ENCODE measurements around the gene MYH3.

The MYH3 gene

DNA sequence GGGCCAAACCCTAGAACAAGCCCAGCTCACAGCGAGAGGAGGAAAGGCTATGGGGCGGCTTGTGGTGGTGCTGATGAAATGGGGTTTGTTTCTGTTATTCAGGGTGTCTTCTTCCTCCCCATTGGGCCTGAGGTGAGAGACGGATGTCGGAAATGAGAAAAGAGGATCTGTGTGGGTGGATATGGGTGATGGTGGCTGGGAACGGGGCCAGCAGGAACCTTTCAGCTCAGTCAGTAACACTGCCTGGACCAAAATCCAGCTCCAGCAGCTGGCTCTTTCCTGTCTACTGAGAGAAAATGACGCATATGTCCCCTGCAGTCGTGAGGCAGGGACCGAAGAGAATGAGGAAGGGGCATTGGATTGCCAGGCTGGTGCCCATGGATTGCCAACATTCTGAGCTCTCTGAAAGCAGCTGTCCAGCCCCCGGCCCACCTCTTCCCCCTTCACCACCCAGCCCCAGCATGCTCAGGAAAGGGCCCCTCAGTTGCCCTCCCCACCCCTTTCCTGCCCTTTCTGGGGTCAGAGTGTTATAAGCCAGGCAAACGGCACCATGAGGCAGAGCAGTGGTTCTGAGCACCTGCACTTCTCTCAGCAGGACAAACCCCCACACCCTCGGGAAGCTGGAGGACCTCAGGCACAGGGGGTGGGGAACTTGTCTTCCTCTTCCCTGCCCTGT is 4.0 kb downstream of the MYH3 start:
- Histone ChIP-seq H3K4me1 (ENCODE audit: control insufficient read depth in 2 of 2, insufficient read depth in 2 of 2, low read length in 2 of 2) (no peaks in the 10 kb centered on the region), H3K9me3 (ENCODE audit: control insufficient read depth in 2 of 2, low read length in 2 of 2) (no peaks in the 10 kb centered on the region), H3K9ac (ENCODE audit: low read depth in 1 of 2, low read length in 2 of 2) (no peak overlapping the region), H3K36me3 (ENCODE audit: control insufficient read depth in 2 of 2, insufficient read depth in 2 of 2, low read length in 2 of 2) (no peaks in the 10 kb centered on the region), H3K27me3 (ENCODE audit: control insufficient read depth in 2 of 2, insufficient read depth in 2 of 2, low read length in 2 of 2) (no peaks in the 10 kb centered on the region), H3K27ac (ENCODE audit: low read depth in 2 of 2, low read length in 2 of 2) (no peak overlapping the region), H3K4me3 (ENCODE audit: low read length in 2 of 2) (no peak overlapping the region)

GRCh38 chr17:10651927-10652326 is 5.2 kb downstream of the MYH3 start:
- Histone ChIP-seq H3K9ac (ENCODE audit: low read depth in 1 of 2, low read length in 2 of 2) (no peak overlapping the region), H3K27ac (ENCODE audit: low read depth in 2 of 2, low read length in 2 of 2) (no peak overlapping the region)

DNA sequence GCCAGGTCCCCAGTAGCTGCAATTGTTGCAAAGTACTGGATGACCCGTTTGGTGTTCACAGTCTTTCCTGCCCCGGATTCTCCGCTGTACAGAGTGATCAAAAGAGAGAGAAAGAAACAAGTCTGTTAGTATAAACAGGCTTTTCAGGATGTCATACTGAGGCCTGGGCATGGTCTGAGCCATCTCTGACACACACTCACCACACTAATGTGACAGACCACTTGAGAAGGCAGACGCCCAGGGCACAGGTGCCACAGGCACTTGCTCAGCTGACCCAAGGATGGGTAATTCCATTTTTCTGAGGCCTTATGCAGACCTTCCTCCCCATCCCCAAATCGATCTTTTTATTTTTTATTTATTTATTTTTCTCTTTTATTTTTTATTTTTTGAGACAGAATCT is 7.5 kb downstream of the MYH3 start:
- no peaks in the 10 kb centered on the region for H3K36me3 ChIP-seq (ENCODE audit: control insufficient read depth in 2 of 2, insufficient read depth in 2 of 2, low read length in 2 of 2)
- H3K4me1 ChIP-seq (ENCODE audit: control insufficient read depth in 2 of 2, insufficient read depth in 2 of 2, low read length in 2 of 2): no peaks in the 10 kb centered on the region
- no peak overlapping the region for H3K9ac ChIP-seq (ENCODE audit: low read depth in 1 of 2, low read length in 2 of 2)
- H3K27me3 ChIP-seq (ENCODE audit: control insufficient read depth in 2 of 2, insufficient read depth in 2 of 2, low read length in 2 of 2): no peaks in the 10 kb centered on the region
- no peak overlapping the region for H3K27ac ChIP-seq (ENCODE audit: low read depth in 2 of 2, low read length in 2 of 2)
- no peak overlapping the region for H3K4me3 ChIP-seq (ENCODE audit: low read length in 2 of 2)
- H3K9me3 ChIP-seq (ENCODE audit: control insufficient read depth in 2 of 2, low read length in 2 of 2): no peaks in the 10 kb centered on the region

More at GRCh38 chr17:10651927-10652326, 5.2 kb downstream of the MYH3 start:
- Histone ChIP-seq H3K4me3 (ENCODE audit: low read length in 2 of 2) (no peak overlapping the region), H3K9me3 (ENCODE audit: control insufficient read depth in 2 of 2, low read length in 2 of 2) (no peaks in the 10 kb centered on the region), H3K36me3 (ENCODE audit: control insufficient read depth in 2 of 2, insufficient read depth in 2 of 2, low read length in 2 of 2) (no peaks in the 10 kb centered on the region), H3K4me1 (ENCODE audit: control insufficient read depth in 2 of 2, insufficient read depth in 2 of 2, low read length in 2 of 2) (no peaks in the 10 kb centered on the region), H3K27me3 (ENCODE audit: control insufficient read depth in 2 of 2, insufficient read depth in 2 of 2, low read length in 2 of 2) (no peaks in the 10 kb centered on the region)

GRCh38 chr17:10648956-10649355 is 8.2 kb downstream of the MYH3 start:
- no peak overlapping the region for H3K27ac ChIP-seq (ENCODE audit: low read depth in 2 of 2, low read length in 2 of 2)
- no peaks in the 10 kb centered on the region for H3K27me3 ChIP-seq (ENCODE audit: control insufficient read depth in 2 of 2, insufficient read depth in 2 of 2, low read length in 2 of 2)
- no peak overlapping the region for H3K9ac ChIP-seq (ENCODE audit: low read depth in 1 of 2, low read length in 2 of 2)
- no peaks in the 10 kb centered on the region for H3K9me3 ChIP-seq (ENCODE audit: control insufficient read depth in 2 of 2, low read length in 2 of 2)
- no peaks in the 10 kb centered on the region for H3K36me3 ChIP-seq (ENCODE audit: control insufficient read depth in 2 of 2, insufficient read depth in 2 of 2, low read length in 2 of 2)
- no peak overlapping the region for H3K4me3 ChIP-seq (ENCODE audit: low read length in 2 of 2)
- no peaks in the 10 kb centered on the region for H3K4me1 ChIP-seq (ENCODE audit: control insufficient read depth in 2 of 2, insufficient read depth in 2 of 2, low read length in 2 of 2)

GRCh38 chr17:10648381-10648780 is 8.7 kb downstream of the MYH3 start:
- H3K9me3 ChIP-seq (ENCODE audit: control insufficient read depth in 2 of 2, low read length in 2 of 2): no peaks in the 10 kb centered on the region
- no peak overlapping the region for H3K9ac ChIP-seq (ENCODE audit: low read depth in 1 of 2, low read length in 2 of 2)
- H3K4me3 ChIP-seq (ENCODE audit: low read length in 2 of 2): no peak overlapping the region
- no peaks in the 10 kb centered on the region for H3K4me1 ChIP-seq (ENCODE audit: control insufficient read depth in 2 of 2, insufficient read depth in 2 of 2, low read length in 2 of 2)
- no peaks in the 10 kb centered on the region for H3K27me3 ChIP-seq (ENCODE audit: control insufficient read depth in 2 of 2, insufficient read depth in 2 of 2, low read length in 2 of 2)
- H3K36me3 ChIP-seq (ENCODE audit: control insufficient read depth in 2 of 2, insufficient read depth in 2 of 2, low read length in 2 of 2): no peaks in the 10 kb centered on the region
- no peak overlapping the region for H3K27ac ChIP-seq (ENCODE audit: low read depth in 2 of 2, low read length in 2 of 2)

GRCh38 chr17:10646392-10646990 is 10.6 kb downstream of the MYH3 start:
- no peak overlapping the region for H3K9ac ChIP-seq (ENCODE audit: low read depth in 1 of 2, low read length in 2 of 2)
- H3K4me1 ChIP-seq (ENCODE audit: control insufficient read depth in 2 of 2, insufficient read depth in 2 of 2, low read length in 2 of 2): no peaks in the 10 kb centered on the region
- no peaks in the 10 kb centered on the region for H3K27me3 ChIP-seq (ENCODE audit: control insufficient read depth in 2 of 2, insufficient read depth in 2 of 2, low read length in 2 of 2)
- H3K4me3 ChIP-seq (ENCODE audit: low read length in 2 of 2): no peak overlapping the region
- no peaks in the 10 kb centered on the region for H3K36me3 ChIP-seq (ENCODE audit: control insufficient read depth in 2 of 2, insufficient read depth in 2 of 2, low read length in 2 of 2)
- H3K9me3 ChIP-seq (ENCODE audit: control insufficient read depth in 2 of 2, low read length in 2 of 2): no peaks in the 10 kb centered on the region
- no peak overlapping the region for H3K27ac ChIP-seq (ENCODE audit: low read depth in 2 of 2, low read length in 2 of 2)

- H3K4me3 ChIP-seq (ENCODE audit: low read length in 2 of 2): no peak overlapping the region
- no peak overlapping the region for H3K9ac ChIP-seq (ENCODE audit: low read depth in 1 of 2, low read length in 2 of 2)
- H3K27me3 ChIP-seq (ENCODE audit: control insufficient read depth in 2 of 2, insufficient read depth in 2 of 2, low read length in 2 of 2): no peaks in the 10 kb centered on the region
- no peaks in the 10 kb centered on the region for H3K9me3 ChIP-seq (ENCODE audit: control insufficient read depth in 2 of 2, low read length in 2 of 2)
- H3K36me3 ChIP-seq (ENCODE audit: control insufficient read depth in 2 of 2, insufficient read depth in 2 of 2, low read length in 2 of 2): peaks cover 3 to 16% of the 10 kb centered on the region in 2 donors
- H3K4me1 ChIP-seq (ENCODE audit: control insufficient read depth in 2 of 2, insufficient read depth in 2 of 2, low read length in 2 of 2): no peaks in the 10 kb centered on the region
- no peak overlapping the region for H3K27ac ChIP-seq (ENCODE audit: low read depth in 2 of 2, low read length in 2 of 2)
Measured at GRCh38 chr17:10640475-10640874, 16.6 kb downstream of the MYH3 start.

DNA sequence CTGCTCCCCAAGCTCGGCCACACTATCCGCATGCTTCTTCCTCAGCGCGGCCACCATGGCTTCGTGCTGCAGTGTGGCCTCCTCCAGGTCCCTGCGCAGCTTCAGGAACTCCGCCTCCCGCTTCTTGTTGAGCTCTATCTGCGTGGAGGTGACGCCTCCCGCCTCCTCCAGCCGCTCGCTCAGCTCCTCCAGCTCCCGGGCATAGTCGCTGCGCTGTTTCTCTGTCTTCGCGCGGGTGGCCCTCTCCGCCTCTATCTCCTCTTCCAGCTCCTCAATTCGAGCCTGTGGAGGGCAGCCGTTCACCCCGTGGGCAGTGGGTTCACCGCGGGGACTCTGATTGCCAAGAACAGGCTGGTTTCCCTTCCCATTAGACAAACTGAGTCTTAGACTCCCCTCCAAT is 19.0 kb downstream of the MYH3 start:
- Histone ChIP-seq H3K27ac (ENCODE audit: low read depth in 2 of 2, low read length in 2 of 2) (no peak overlapping the region), H3K27me3 (ENCODE audit: control insufficient read depth in 2 of 2, insufficient read depth in 2 of 2, low read length in 2 of 2) (no peaks in the 10 kb centered on the region), H3K36me3 (ENCODE audit: control insufficient read depth in 2 of 2, insufficient read depth in 2 of 2, low read length in 2 of 2) (peaks cover 3 to 16% of the 10 kb centered on the region in 2 donors), H3K9ac (ENCODE audit: low read depth in 1 of 2, low read length in 2 of 2) (no peak overlapping the region), H3K4me1 (ENCODE audit: control insufficient read depth in 2 of 2, insufficient read depth in 2 of 2, low read length in 2 of 2) (no peaks in the 10 kb centered on the region), H3K4me3 (ENCODE audit: low read length in 2 of 2) (no peak overlapping the region), H3K9me3 (ENCODE audit: control insufficient read depth in 2 of 2, low read length in 2 of 2) (no peaks in the 10 kb centered on the region)

- Histone ChIP-seq H3K27me3 (ENCODE audit: control insufficient read depth in 2 of 2, insufficient read depth in 2 of 2, low read length in 2 of 2) (no peaks in the 10 kb centered on the region), H3K27ac (ENCODE audit: low read depth in 2 of 2, low read length in 2 of 2) (no peak overlapping the region), H3K36me3 (ENCODE audit: control insufficient read depth in 2 of 2, insufficient read depth in 2 of 2, low read length in 2 of 2) (peaks cover 2 to 14% of the 10 kb centered on the region in 2 donors), H3K9ac (ENCODE audit: low read depth in 1 of 2, low read length in 2 of 2) (no peak overlapping the region), H3K9me3 (ENCODE audit: control insufficient read depth in 2 of 2, low read length in 2 of 2) (no peaks in the 10 kb centered on the region), H3K4me1 (ENCODE audit: control insufficient read depth in 2 of 2, insufficient read depth in 2 of 2, low read length in 2 of 2) (no peaks in the 10 kb centered on the region), H3K4me3 (ENCODE audit: low read length in 2 of 2) (no peak overlapping the region)
Measured at GRCh38 chr17:10635290-10635689, 21.8 kb downstream of the MYH3 start.

DNA sequence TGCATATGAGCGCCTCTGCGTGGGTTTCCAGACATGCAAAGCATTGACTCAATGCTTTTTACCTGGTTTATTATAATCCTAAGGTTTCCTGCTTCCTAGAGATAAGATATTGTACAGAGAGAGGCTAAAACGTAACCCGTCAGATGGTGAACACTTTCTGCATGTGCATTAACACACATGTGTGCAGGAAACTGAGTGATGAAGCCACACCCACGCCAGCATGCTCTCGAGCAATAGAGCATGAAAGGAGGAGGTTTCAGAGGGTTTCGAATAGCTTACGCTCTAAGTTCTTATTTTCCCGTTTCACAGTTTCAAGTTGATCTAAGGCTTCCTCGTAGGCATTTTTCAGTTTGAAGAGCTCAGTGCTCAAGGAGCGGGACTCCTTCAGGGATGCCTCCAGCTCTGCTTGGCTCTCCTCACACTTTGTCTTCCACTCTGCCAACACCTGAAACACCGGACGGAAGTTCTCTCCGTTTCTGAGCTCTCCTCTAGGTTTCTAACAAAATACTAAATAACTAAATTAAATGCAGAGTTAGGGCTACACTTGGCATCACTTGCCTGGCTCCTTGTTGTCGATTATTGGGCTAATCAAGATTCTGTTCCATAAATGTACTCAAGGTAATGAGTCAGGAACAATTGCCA is 23.2 kb downstream of the MYH3 start:
- Histone ChIP-seq H3K36me3 (ENCODE audit: control insufficient read depth in 2 of 2, insufficient read depth in 2 of 2, low read length in 2 of 2) (peaks cover 0 to 6% of the 10 kb centered on the region in 2 donors), H3K9ac (ENCODE audit: low read depth in 1 of 2, low read length in 2 of 2) (no peak overlapping the region), H3K9me3 (ENCODE audit: control insufficient read depth in 2 of 2, low read length in 2 of 2) (no peaks in the 10 kb centered on the region), H3K27ac (ENCODE audit: low read depth in 2 of 2, low read length in 2 of 2) (no peak overlapping the region), H3K4me1 (ENCODE audit: control insufficient read depth in 2 of 2, insufficient read depth in 2 of 2, low read length in 2 of 2) (no peaks in the 10 kb centered on the region), H3K27me3 (ENCODE audit: control insufficient read depth in 2 of 2, insufficient read depth in 2 of 2, low read length in 2 of 2) (no peaks in the 10 kb centered on the region), H3K4me3 (ENCODE audit: low read length in 2 of 2) (no peak overlapping the region)

Measured in mucosa of rectum (tissue), 2 donors.